K562 (cell line): ENCODE results near the gene TUBG2. TPM values are rescaled to one million over a fixed set of nuclear protein-coding genes. Genes with fewer than 3 reads are reported as not detected.

ENCODE experiments used
- ARID4B ChIP-seq: sonication (generic); formaldehyde crosslinking; IDR thresholded peaks from 2 replicates; pipeline ENCODE4 v1.8.0; 2022; ENCODE audit warnings: mild to moderate bottlenecking, missing genetic modification reagents
- ESRRA ChIP-seq: fragments of 450-650 bp; IDR thresholded peaks from 2 replicates; pipeline ENCODE4 v1.6.1; 2014; ENCODE audit warnings: low read depth, mild to moderate bottlenecking, moderate library complexity, borderline replicate concordance
- HES1 ChIP-seq: fragments of 450-650 bp; IDR thresholded peaks from 2 replicates; pipeline ENCODE4 v1.6.1; 2016; ENCODE audit warnings: low read depth, mild to moderate bottlenecking, moderate library complexity
- HOMEZ ChIP-seq: fragments of 250-450 bp; sonication (Bioruptor Pico); IDR thresholded peaks from 2 replicates; pipeline ENCODE4 v1.4.0; 2020; ENCODE audit warnings: mild to moderate bottlenecking, moderate library complexity
- KDM1A ChIP-seq, 2 experiments: fragments of 450-650 bp; IDR thresholded peaks; 2 replicates each; pipeline ENCODE4 v1.6.1; 2016; ENCODE audit warnings: mild to moderate bottlenecking in 2 of 2
- KLF10 ChIP-seq: fragments of 250-450 bp; sonication (Bioruptor Pico); IDR thresholded peaks from 2 replicates; pipeline ENCODE4 v1.6.1; 2021; ENCODE audit warnings: matching md5 sums
- NFXL1 ChIP-seq: fragments of 450-650 bp; formaldehyde crosslinking; IDR thresholded peaks from 2 replicates; pipeline ENCODE4 v1.4.0; 2021; ENCODE audit warnings: mild to moderate bottlenecking
- PATZ1 ChIP-seq: fragments of 250-450 bp; sonication (Bioruptor Pico); IDR thresholded peaks from 2 replicates; pipeline ENCODE4 v1.5.0; 2020; ENCODE audit warnings: mild to moderate bottlenecking, borderline replicate concordance
- POLR2B ChIP-seq: fragments of 450-650 bp; IDR thresholded peaks from 2 replicates; pipeline ENCODE4 v1.6.1; 2018; ENCODE audit warnings: low read depth; ENCODE audit not compliant: partially characterized antibody
- STAT6 ChIP-seq: sonication (generic); formaldehyde crosslinking; IDR thresholded peaks from 2 replicates; pipeline ENCODE4 v1.8.1; 2023; ENCODE audit warnings: mild to moderate bottlenecking, missing genetic modification reagents
- ZBTB26 ChIP-seq: fragments of 450-650 bp; formaldehyde crosslinking; IDR thresholded peaks from 2 replicates; pipeline ENCODE4 v1.4.0; 2022; ENCODE audit warnings: missing genetic modification characterization
- ZNF699 ChIP-seq: fragments of 250-450 bp; sonication (Bioruptor Pico); IDR thresholded peaks from 2 replicates; pipeline ENCODE4 v1.8.0; 2021; ENCODE audit warnings: mild to moderate bottlenecking, moderate library complexity; ENCODE audit not compliant: insufficient replicate concordance
- polyA plus RNA-seq, 8 experiments: library from polyadenylated mRNA; depleted of rRNA in 4 of 8; stranded (reverse) in 5 of 8; unstranded in 3 of 8; fragments of >200 nt; fragmentation: Nextera tagmentation in 2 of 8; fragmentation: Illumina TruSeq in 1 of 8; extraction: Ambion mirVana in 2 of 8; extraction: Trizol in 1 of 8; gene quantifications; 2 replicates each; pipeline versions ENCODE4 v1.2.1 to v1.2.3, GENCODE V29; 2011 to 2014; ENCODE audit warnings: inconsistent platforms in 1 of 8, missing spikeins in 1 of 8
- total RNA-seq, 7 experiments: library from RNA; depleted of rRNA in 6 of 7; stranded (reverse); fragments of >200 nt in 6 of 7; fragmentation: Illumina TruSeq in 2 of 7; extraction: Trizol in 2 of 7; gene quantifications; 2 replicates each; pipeline versions ENCODE4 v1.2.1 to v1.2.3, GENCODE V29; 2011 to 2021; ENCODE audit warnings: low replicate concordance in 1 of 7

Gene TUBG2
- total and polyA plus RNA-seq, 9 of the 15 experiments (the other 6 are each of a cell fraction or from before 2014, with no cell fraction given) = 0.09 to 0.80 (median 0.24) TPM; not detected in 2

- TF ChIP-seq STAT6 = no peak
- TF ChIP-seq ZNF699 (CRISPR knock-in tag) = no peak
- TF ChIP-seq KDM1A (IDR thresholded peaks at IDR 0.05) = peak; percentile 44 to 49; a peak in 2 of 4 replicates
- TF ChIP-seq ESRRA = peak; percentile 89
- TF ChIP-seq HOMEZ (CRISPR knock-in tag) = no peak
- TF ChIP-seq PATZ1 (CRISPR knock-in tag) = no peak
- no peak for TF ChIP-seq NFXL1 (CRISPR knock-in tag)
- TF ChIP-seq HES1 = no peak
- TF ChIP-seq POLR2B = no peak
- TF ChIP-seq KLF10 (CRISPR knock-in tag) = no peak
- TF ChIP-seq ARID4B (CRISPR knock-in tag) = no peak
- no peak for TF ChIP-seq ZBTB26 (CRISPR knock-in tag)
These were observed 35.1 kb upstream of the TUBG2 start (continued) for GRCh38 chr17:42623732-42624596.
